ENCODE measurements around the gene DHFR. TPM values are rescaled to one million over a fixed set of nuclear protein-coding genes. Genes with fewer than 3 reads are reported as not detected.

Gene DHFR
- polyA plus RNA-seq, 1 experiment, result 22.5 TPM

DNA sequence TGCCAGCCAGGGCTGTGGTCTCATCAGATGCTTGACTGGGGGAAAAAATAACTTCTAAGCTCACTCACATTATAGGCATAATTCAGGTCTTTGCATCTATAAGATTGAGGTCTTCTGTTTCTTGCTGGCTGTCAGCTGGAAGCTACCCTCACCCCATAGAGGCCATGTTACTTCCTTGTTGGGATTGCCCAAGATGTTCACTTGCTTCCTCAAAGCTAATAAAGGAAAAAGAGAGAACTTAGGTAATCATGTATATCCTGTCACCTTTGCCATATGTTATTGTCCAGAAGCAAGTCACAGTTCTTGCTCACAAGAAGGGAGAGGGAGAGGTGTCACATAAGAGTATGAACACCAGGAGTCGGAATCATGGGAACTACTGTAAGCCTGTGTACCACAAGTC is 46.1 kb downstream of the DHFR start:
- no peak overlapping the region for H3K4me3 ChIP-seq (ENCODE audit: low read depth, low read length)
- TF ChIP-seq CTCF (IDR thresholded peaks at IDR 0.05; ENCODE audit: low read depth, low read length), result no peak
- ChIA-PET POLR2A (no interaction called here), CTCF (no interaction called here)
- H3K9me3 ChIP-seq (ENCODE audit: control insufficient read depth, insufficient read depth, low read length), result no peaks in the 10 kb centered on the region
- no peaks in the 10 kb centered on the region for H3K27me3 ChIP-seq (ENCODE audit: control insufficient read depth, insufficient read depth, low read length)
- no peak overlapping the region for H3K27ac ChIP-seq (ENCODE audit: low read depth, low read length)
- DNase-seq (ENCODE audit: low read depth, low spot score), result no peak

- H3K4me3 ChIP-seq (ENCODE audit: low read depth, low read length), result no peak overlapping the region
- no peaks in the 10 kb centered on the region for H3K9me3 ChIP-seq (ENCODE audit: control insufficient read depth, insufficient read depth, low read length)
- ChIA-PET CTCF (no interaction called here), POLR2A (no interaction called here)
- no peak for DNase-seq (ENCODE audit: low read depth, low spot score)
- no peak overlapping the region for H3K27ac ChIP-seq (ENCODE audit: low read depth, low read length)
- no peaks in the 10 kb centered on the region for H3K27me3 ChIP-seq (ENCODE audit: control insufficient read depth, insufficient read depth, low read length)
- no peak for TF ChIP-seq CTCF (IDR thresholded peaks at IDR 0.05; ENCODE audit: low read depth, low read length)
These were observed 47.0 kb downstream of the DHFR start for GRCh38 chr5:80607832-80608231.

DNA sequence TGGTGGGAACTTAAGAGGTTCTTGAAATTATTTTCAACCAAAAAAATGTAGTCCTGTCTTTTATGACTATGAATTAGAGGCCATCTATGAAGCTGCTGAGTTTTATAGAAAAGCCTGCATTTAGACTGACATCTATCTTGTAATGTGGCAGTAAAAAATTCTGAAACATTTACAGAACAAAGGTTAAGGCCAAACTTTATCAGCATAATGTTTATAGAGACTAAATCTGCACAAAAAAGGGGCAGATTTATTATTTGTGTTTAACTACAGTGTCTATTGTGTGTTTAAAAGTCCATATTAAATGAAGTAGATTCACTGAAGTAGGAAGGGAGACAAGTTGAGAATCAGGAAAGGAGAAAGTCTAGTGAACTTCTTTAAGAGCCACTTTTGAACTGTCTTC is 47.4 kb downstream of the DHFR start:
- POLR2A ChIA-PET, result no interaction called here
- DNase-seq (ENCODE audit: low read depth, low spot score), result no peak
- CTCF ChIA-PET, result no interaction called here

DNA sequence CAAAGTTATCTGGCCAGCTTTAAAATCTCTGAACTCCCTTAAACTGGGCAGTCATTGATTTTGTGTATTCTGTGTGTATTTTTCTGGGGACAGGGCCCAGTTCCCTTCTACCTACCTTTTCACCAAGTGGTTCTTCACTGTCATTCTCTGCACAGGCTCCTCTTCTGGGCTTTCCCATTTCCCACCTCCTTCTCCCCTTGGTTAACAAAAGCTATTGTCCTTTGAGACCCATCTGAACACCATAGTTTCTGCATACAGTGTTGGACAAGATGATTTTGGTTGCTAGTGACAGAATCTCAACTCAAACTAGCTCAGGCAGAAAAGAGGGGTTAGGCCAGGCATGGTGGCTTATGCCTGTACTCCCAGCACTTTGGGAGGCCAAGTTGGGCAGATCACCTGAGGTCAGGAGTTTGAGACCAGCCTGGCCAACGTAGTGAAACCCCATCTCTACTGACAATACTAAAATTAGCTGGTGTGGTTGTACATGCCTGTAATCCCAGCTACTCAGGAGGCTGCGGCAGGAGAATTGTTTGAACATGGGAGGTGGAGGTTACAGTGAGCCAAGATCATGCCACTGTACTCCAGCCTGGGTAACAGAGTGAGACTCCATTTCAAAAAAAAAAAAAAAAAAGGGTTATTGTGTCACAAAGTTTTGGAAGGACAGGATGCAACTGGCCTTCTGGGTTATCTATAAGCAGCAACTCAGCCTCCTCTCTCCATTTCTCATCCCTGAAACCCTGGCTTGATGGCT is 53.7 kb downstream of the DHFR start:
- POLR2A ChIA-PET, result interaction anchor here (0.7 kb wide), 1 partner anchor 601 kb away, joined by 4 read pairs; no protein-coding TSS in a partner anchor
- Histone ChIP-seq H3K27ac (ENCODE audit: low read depth, low read length) (no peak overlapping the region), H3K9me3 (ENCODE audit: control insufficient read depth, insufficient read depth, low read length) (no peaks in the 10 kb centered on the region), H3K4me3 (ENCODE audit: low read depth, low read length) (no peak overlapping the region), H3K27me3 (ENCODE audit: control insufficient read depth, insufficient read depth, low read length) (peaks cover 2% of the 10 kb centered on the region)
- no peak for TF ChIP-seq CTCF (IDR thresholded peaks at IDR 0.05; ENCODE audit: low read depth, low read length)
- DNase-seq (ENCODE audit: low read depth, low spot score), result no peak
- CTCF ChIA-PET, result no interaction called here

More for the DNA sequence above, 47.4 kb downstream of the DHFR start:
- no peaks in the 10 kb centered on the region for H3K9me3 ChIP-seq (ENCODE audit: control insufficient read depth, insufficient read depth, low read length)
- no peak for TF ChIP-seq CTCF (IDR thresholded peaks at IDR 0.05; ENCODE audit: low read depth, low read length)
- no peaks in the 10 kb centered on the region for H3K27me3 ChIP-seq (ENCODE audit: control insufficient read depth, insufficient read depth, low read length)
- H3K27ac ChIP-seq (ENCODE audit: low read depth, low read length), result no peak overlapping the region
- H3K4me3 ChIP-seq (ENCODE audit: low read depth, low read length), result no peak overlapping the region

- ChIA-PET CTCF (no interaction called here), POLR2A (no interaction called here)
- Histone ChIP-seq H3K4me3 (ENCODE audit: low read depth, low read length) (no peak overlapping the region), H3K27ac (ENCODE audit: low read depth, low read length) (no peak overlapping the region), H3K27me3 (ENCODE audit: control insufficient read depth, insufficient read depth, low read length) (peaks cover 2% of the 10 kb centered on the region), H3K9me3 (ENCODE audit: control insufficient read depth, insufficient read depth, low read length) (no peaks in the 10 kb centered on the region)
- TF ChIP-seq CTCF (IDR thresholded peaks at IDR 0.05; ENCODE audit: low read depth, low read length), result no peak
- no peak for DNase-seq (ENCODE audit: low read depth, low spot score)
These were observed 57.3 kb downstream of the DHFR start for GRCh38 chr5:80597500-80597899.
